ENCODE results near the gene ABHD12B.
"Not testable (repeated sequence)": the region's sequence is repeated elsewhere in the genome, so short reads cannot be mapped to it uniquely, and the experiment has no call there.

The ABHD12B gene

GRCh38 chr14:50897658-50898175, 25.9 kb downstream of the ABHD12B start:
- TF ChIP-seq CTCF (IDR thresholded peaks at IDR 0.05) (no peak), ZFX (IDR thresholded peaks at IDR 0.05; ENCODE audit: borderline replicate concordance) (no peak)
- H3K27ac ChIP-seq, result no peak overlapping the region

GRCh38 chr14:50901361-50901760, 29.5 kb downstream of the ABHD12B start:
- TF ChIP-seq CTCF (IDR thresholded peaks at IDR 0.05) (no peak), ZFX (IDR thresholded peaks at IDR 0.05; ENCODE audit: borderline replicate concordance) (no peak)
- no peak overlapping the region for H3K27ac ChIP-seq

- TF ChIP-seq ZFX (IDR thresholded peaks at IDR 0.05; ENCODE audit: borderline replicate concordance), result no peak
- no peak for TF ChIP-seq CTCF (IDR thresholded peaks at IDR 0.05)
- H3K27ac ChIP-seq, result no peak overlapping the region
Observed at GRCh38 chr14:50904719-50905118, 32.9 kb downstream of the ABHD12B start.

- TF ChIP-seq ZFX (IDR thresholded peaks at IDR 0.05; ENCODE audit: borderline replicate concordance) (no peak), CTCF (IDR thresholded peaks at IDR 0.05) (no peak)
Observed at GRCh38 chr14:50906326-50907065, 34.6 kb downstream of the ABHD12B start.

GRCh38 chr14:50910495-50911420, 38.9 kb downstream of the ABHD12B start:
- no peak overlapping the region for H3K27ac ChIP-seq
- TF ChIP-seq ZFX (IDR thresholded peaks at IDR 0.05; ENCODE audit: borderline replicate concordance), result no peak
- no peak for TF ChIP-seq CTCF (IDR thresholded peaks at IDR 0.05)

More at GRCh38 chr14:50906326-50907065, 34.6 kb downstream of the ABHD12B start:
- H3K27ac ChIP-seq, result no peak overlapping the region

GRCh38 chr14:50917449-50917848, 45.6 kb downstream of the ABHD12B start:
- TF ChIP-seq CTCF (IDR thresholded peaks at IDR 0.05), result no peak
- H3K27ac ChIP-seq, result no peak overlapping the region

- not testable (repeated sequence) for H3K27ac ChIP-seq
Observed at GRCh38 chr14:50919524-50919923, 47.7 kb downstream of the ABHD12B start.

All from 22Rv1 (cell line).